ENCODE data around the gene SRGAP2. TPM values are rescaled to one million over a fixed set of nuclear protein-coding genes. Genes with fewer than 3 reads are reported as not detected.
"Not testable (repeated sequence)": the region's sequence is repeated elsewhere in the genome, so short reads cannot be mapped to it uniquely, and the experiment has no call there.

The SRGAP2 gene
- total RNA-seq: 10 to 100 TPM; 16.5 to 25.1 (median 23.3) TPM

GRCh38 chr1:206203364-206204158 lies at the start of gene SRGAP2:
Gene SRGAP2 (plus strand): TSS chr1:206203541. CDS start chr1:206205971, 2,430 bp downstream.
- H3K27me3 Mint-ChIP-seq (ENCODE audit: low read depth); H3K9me3 Mint-ChIP-seq; H3K36me3 Mint-ChIP-seq (ENCODE audit: insufficient read depth); H3K4me1 Mint-ChIP-seq (ENCODE audit: low read depth): not testable (repeated sequence)
- DNase-seq (peak; percentile 17), ATAC-seq (peak; percentile 3 to 6)
- peak within 1 kb of the TSS; percentile 82 for H3K4me3 Mint-ChIP-seq

GRCh38 chr1:206167350-206168029 lies 35.9 kb upstream of the SRGAP2 start:
- H3K27me3 Mint-ChIP-seq (ENCODE audit: low read depth); H3K9me3 Mint-ChIP-seq; H3K36me3 Mint-ChIP-seq (ENCODE audit: insufficient read depth); H3K4me1 Mint-ChIP-seq (ENCODE audit: low read depth); H3K4me3 Mint-ChIP-seq; DNase-seq: not testable (repeated sequence)
- peak; percentile 53 to 62 for ATAC-seq

GRCh38 chr1:206169794-206170193 lies 33.5 kb upstream of the SRGAP2 start:
- not testable (repeated sequence) for H3K4me1 Mint-ChIP-seq (ENCODE audit: low read depth); H3K36me3 Mint-ChIP-seq (ENCODE audit: insufficient read depth); H3K27me3 Mint-ChIP-seq (ENCODE audit: low read depth); DNase-seq; H3K9me3 Mint-ChIP-seq; H3K4me3 Mint-ChIP-seq; ATAC-seq

DNA sequence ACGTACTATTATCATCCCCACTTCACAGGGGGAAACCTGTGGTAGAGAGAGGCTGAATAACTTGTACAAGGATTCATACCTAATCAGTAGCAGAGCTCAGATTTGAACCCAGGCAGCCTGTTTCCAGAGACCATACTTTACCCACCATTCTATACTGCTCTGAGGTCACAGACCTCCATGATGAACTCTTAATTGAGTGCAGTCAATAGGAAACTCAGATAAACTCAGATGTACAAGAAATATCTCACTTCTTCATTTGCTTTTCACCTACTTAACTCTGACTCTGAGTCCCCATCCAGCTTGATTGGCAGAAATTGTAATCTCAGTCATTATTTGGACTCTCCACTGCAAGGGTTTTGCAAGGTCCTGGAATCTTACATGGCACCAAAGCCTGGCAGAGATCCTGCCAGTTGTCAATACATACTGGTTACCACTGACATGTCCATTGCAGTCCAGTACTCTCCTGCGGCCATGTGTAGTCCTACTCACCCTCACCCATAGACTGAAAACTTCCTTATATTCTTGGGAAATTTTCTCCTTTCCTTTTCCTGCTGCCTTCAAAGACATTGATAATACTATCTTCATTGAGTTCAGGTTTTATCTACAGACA lies 30.1 kb upstream of the SRGAP2 start:
- not testable (repeated sequence) for H3K4me3 Mint-ChIP-seq; H3K27me3 Mint-ChIP-seq (ENCODE audit: low read depth); ATAC-seq; H3K36me3 Mint-ChIP-seq (ENCODE audit: insufficient read depth); H3K9me3 Mint-ChIP-seq; DNase-seq; H3K4me1 Mint-ChIP-seq (ENCODE audit: low read depth)

GRCh38 chr1:206174182-206174868 lies 29.0 kb upstream of the SRGAP2 start:
- not testable (repeated sequence) for H3K27me3 Mint-ChIP-seq (ENCODE audit: low read depth); H3K4me3 Mint-ChIP-seq; ATAC-seq; H3K9me3 Mint-ChIP-seq; H3K36me3 Mint-ChIP-seq (ENCODE audit: insufficient read depth); H3K4me1 Mint-ChIP-seq (ENCODE audit: low read depth); DNase-seq

GRCh38 chr1:206175459-206176113 lies 27.8 kb upstream of the SRGAP2 start:
- not testable (repeated sequence) for H3K36me3 Mint-ChIP-seq (ENCODE audit: insufficient read depth); H3K4me1 Mint-ChIP-seq (ENCODE audit: low read depth); ATAC-seq; H3K4me3 Mint-ChIP-seq; H3K9me3 Mint-ChIP-seq; DNase-seq; H3K27me3 Mint-ChIP-seq (ENCODE audit: low read depth)

GRCh38 chr1:206176114-206176502 lies 27.2 kb upstream of the SRGAP2 start:
- not testable (repeated sequence) for H3K4me3 Mint-ChIP-seq; H3K9me3 Mint-ChIP-seq; H3K4me1 Mint-ChIP-seq (ENCODE audit: low read depth); DNase-seq; H3K36me3 Mint-ChIP-seq (ENCODE audit: insufficient read depth); H3K27me3 Mint-ChIP-seq (ENCODE audit: low read depth)
- ATAC-seq: peak; percentile 59 to 89

DNA sequence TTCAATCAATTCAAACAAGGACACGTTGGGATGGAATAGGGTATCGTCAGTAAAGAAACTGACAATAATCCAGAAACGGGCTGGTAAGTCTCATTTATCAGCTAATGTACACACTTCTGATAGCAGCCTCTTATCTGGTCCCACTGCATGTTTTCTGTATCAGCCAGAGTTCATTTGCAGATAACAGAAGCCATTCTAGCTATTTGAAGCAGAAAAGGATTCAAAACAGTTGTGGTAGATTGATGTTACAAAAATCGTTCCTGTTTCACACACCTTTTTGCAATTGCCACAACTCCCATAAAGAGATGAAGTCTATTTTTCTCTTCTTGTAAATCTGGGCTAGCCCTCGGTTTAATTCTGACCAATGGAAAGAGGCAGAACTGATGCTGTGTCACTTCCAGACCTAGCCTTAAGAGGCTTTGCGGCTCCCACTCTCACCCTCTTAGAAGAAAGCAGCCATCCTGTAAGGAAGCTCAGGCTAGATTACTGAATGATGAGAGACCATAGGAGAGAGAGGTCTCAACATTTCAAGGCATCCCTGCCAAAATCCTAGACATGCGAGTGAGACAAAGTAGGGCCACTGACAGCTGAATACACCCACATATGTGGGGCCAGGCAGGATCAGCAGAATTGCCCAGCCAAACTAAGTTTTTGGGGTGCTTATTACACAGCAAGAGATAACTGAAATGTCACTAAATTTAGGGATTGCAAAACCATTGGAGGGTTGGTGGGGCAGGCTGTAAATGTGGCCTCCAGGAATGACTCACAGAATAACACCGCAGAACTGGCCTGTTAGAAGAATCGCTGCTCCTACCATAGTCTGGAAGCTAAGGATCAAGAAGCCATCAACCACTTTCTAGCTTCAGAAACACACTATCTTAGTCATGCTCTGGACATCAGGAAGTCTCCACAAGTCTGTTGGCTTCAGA lies 25.0 kb upstream of the SRGAP2 start:
- not testable (repeated sequence) for DNase-seq; H3K27me3 Mint-ChIP-seq (ENCODE audit: low read depth); H3K9me3 Mint-ChIP-seq; H3K4me1 Mint-ChIP-seq (ENCODE audit: low read depth); H3K4me3 Mint-ChIP-seq; ATAC-seq; H3K36me3 Mint-ChIP-seq (ENCODE audit: insufficient read depth)

DNA sequence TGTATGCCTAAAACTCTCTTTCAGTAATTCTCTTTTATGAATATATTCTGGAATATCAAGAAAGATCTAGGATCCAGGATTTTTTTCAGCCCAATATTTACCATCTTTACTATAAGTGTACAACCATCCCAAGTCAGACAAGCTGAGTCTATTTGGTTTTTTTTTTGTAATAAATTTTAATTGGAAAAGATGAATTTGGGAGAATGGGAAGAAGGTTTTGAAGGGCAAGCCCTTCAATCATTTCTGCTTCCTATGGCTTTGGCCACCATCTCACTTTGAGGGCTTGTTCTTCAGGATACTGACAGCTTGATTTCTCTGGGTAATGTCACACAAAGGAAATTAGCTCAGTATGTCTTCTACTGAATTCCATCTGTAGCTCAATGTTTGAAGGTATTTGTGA lies 23.7 kb upstream of the SRGAP2 start:
- H3K4me1 Mint-ChIP-seq (ENCODE audit: low read depth); DNase-seq; H3K4me3 Mint-ChIP-seq; ATAC-seq; H3K9me3 Mint-ChIP-seq; H3K27me3 Mint-ChIP-seq (ENCODE audit: low read depth); H3K36me3 Mint-ChIP-seq (ENCODE audit: insufficient read depth): not testable (repeated sequence)

DNA sequence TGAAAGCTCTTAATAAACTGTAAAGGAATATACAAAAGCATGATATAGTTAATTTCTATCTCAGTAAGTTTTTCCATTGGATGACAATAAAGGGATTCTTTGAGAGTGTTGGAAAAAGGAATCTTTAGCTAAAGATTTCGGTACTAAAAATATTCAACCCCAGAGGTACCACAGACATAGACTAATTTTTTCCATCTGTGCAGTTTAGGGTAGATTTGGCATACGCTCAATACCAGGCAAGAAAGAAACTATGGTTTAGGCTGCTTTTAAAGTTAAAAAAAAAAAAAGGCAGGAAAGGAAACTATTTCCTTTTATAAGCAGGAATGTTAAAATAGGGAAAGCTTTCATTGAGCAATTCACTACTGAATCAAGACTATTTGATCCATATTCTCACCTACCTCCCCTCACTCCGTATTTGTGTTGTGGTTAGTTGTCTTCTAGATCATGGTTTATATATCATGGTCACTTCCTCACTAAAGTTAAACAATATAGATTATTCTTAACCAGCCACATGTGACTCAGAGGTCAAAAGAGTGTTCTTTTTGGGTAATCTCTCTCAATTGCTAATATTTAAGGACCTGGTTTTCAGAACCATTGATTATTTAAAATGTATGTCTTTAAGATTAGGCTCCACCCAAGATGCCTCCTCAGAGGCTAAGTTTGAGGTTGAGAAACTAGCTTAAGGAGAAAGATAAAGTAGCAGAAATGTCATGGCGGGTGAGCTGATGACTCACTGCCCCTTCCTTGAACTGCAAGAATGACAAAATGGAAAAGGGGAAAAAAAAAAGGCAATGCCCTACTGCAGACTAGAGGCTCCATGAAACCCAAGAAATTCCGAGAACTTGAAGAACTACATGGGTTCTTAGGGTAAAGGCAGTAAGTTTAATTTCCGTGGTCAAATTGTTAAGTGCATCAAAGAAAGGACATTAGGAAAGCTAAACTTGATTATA lies 20.7 kb upstream of the SRGAP2 start:
- not testable (repeated sequence) for H3K27me3 Mint-ChIP-seq (ENCODE audit: low read depth); H3K9me3 Mint-ChIP-seq; DNase-seq; H3K4me3 Mint-ChIP-seq; H3K36me3 Mint-ChIP-seq (ENCODE audit: insufficient read depth); H3K4me1 Mint-ChIP-seq (ENCODE audit: low read depth); ATAC-seq

DNA sequence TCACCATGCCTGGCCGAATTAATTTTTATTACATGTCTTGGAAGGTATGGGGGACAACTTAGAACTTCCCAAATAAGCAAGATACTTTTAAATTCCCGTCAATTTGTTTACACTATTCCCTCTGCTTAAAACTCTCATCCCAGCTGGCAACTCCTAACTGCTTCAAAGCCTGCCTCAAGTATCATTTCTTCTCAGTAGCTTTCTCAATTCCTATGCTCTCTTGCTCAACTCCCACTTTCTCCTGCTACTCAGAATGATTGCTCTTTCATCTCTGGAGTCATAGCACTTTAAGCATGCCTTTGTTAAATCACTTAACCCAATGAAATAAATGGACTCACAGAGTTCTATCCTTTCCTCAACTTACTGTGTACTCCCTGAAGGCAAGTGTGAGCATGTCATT lies 19.6 kb upstream of the SRGAP2 start:
- not testable (repeated sequence) for DNase-seq; H3K36me3 Mint-ChIP-seq (ENCODE audit: insufficient read depth); H3K4me1 Mint-ChIP-seq (ENCODE audit: low read depth); H3K27me3 Mint-ChIP-seq (ENCODE audit: low read depth); ATAC-seq; H3K9me3 Mint-ChIP-seq; H3K4me3 Mint-ChIP-seq

DNA sequence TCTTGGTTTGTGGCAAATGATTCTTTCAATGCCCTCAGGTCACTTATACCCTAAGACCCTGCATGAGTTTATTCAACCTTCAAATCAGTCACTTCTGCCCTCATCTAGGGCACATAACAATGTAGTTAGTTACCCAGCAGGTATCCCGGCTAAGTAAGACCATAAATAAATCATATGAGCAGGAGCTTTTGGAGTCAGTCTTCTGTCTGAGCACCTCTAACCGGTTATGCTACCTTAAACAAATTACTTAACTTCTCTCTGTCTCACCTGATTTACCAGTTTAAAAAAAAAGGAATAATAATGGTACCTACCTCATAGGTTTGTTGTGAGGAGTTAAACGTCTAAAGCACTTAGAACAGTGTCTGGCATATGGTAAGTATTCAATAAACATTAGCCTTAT lies 17.6 kb upstream of the SRGAP2 start:
- not testable (repeated sequence) for H3K36me3 Mint-ChIP-seq (ENCODE audit: insufficient read depth); H3K4me1 Mint-ChIP-seq (ENCODE audit: low read depth); ATAC-seq; DNase-seq; H3K27me3 Mint-ChIP-seq (ENCODE audit: low read depth); H3K9me3 Mint-ChIP-seq; H3K4me3 Mint-ChIP-seq
